Uterus (tissue), 4 donors: Measurements from ENCODE around the gene TLE2. TPM values are rescaled to one million over a fixed set of nuclear protein-coding genes. Genes with fewer than 3 reads are reported as not detected.

Experiments
- DNase-seq, 2 donors: peaks; one replicate each; pipeline ENCODE4 v3.0.0-alpha.2; 2019 to 2020
- H3K27ac ChIP-seq, 2 donors: fragments of 200-600 bp; sonication (generic); 1 replicate in 1 of 2; 2 replicates in 1 of 2; pipeline ENCODE4 v1.5.1; 2016 to 2018
- H3K27me3 ChIP-seq, 2 donors: fragments of 200-600 bp; sonication (generic); one replicate each; pipeline ENCODE4 v1.5.1; 2018 to 2019; ENCODE audit warnings: control low read depth in 1 of 2
- H3K36me3 ChIP-seq, 2 donors: fragments of 200-600 bp; sonication (generic); one replicate each; pipeline ENCODE4 v1.5.1; 2019; ENCODE audit warnings: control low read depth in 1 of 2
- H3K4me1 ChIP-seq, 2 donors: fragments of 200-600 bp; sonication (generic); one replicate each; pipeline ENCODE4 v1.5.1; 2018 to 2019; ENCODE audit warnings: control low read depth in 1 of 2
- H3K4me3 ChIP-seq, 2 donors: fragments of 200-600 bp; sonication (generic); 1 replicate in 1 of 2; 2 replicates in 1 of 2; pipeline ENCODE4 v1.5.1; 2018 to 2019; ENCODE audit warnings: mild to moderate bottlenecking in 1 of 2
- H3K9me3 ChIP-seq, 2 donors: fragments of 200-600 bp; sonication (generic); one replicate each; pipeline ENCODE4 v1.5.1; 2019; ENCODE audit warnings: control low read depth in 1 of 2
- POLR2A ChIP-seq, 2 donors: fragments of 450-650 bp; IDR thresholded peaks; one replicate each; pipeline ENCODE4 v1.6.1; 2016; ENCODE audit warnings: antibody characterized with exemption in 2 of 2, mild to moderate bottlenecking in 1 of 2, moderate library complexity in 1 of 2
- intact Hi-C: fragments of 100-400 bp; cut with DNase I; formaldehyde crosslinking; loops from one replicate; pipeline ENCODE4 v1.15.1; 2023; ENCODE audit warnings: low total_unique reads
- total RNA-seq, 4 donors: library from RNA; depleted of rRNA in 3 of 4; stranded (reverse); fragments of >200 nt in 3 of 4; gene quantifications; one replicate each; pipeline versions ENCODE4 v1.1.0 to v1.2.4, GENCODE V29; 2014 to 2023
- TF ChIP-seq, protein P1 (sequence below), 4 experiments: fragments of 200-600 bp in 2 of 4; fragments of 450-650 bp in 2 of 4; sonication (generic) in 2 of 4; IDR thresholded peaks; one replicate each; pipeline ENCODE4 v1.5.1; 2016 to 2019; ENCODE audit warnings: antibody characterized with exemption in 4 of 4, mild to moderate bottlenecking in 2 of 4, moderate library complexity in 1 of 4
- donor health status: DM: yes; HTN: yes; CAD: no.

TLE2 gene
- total RNA-seq, 4 donors from 2014 or later: 24.9 to 102 (median 62.3) TPM

DNA sequence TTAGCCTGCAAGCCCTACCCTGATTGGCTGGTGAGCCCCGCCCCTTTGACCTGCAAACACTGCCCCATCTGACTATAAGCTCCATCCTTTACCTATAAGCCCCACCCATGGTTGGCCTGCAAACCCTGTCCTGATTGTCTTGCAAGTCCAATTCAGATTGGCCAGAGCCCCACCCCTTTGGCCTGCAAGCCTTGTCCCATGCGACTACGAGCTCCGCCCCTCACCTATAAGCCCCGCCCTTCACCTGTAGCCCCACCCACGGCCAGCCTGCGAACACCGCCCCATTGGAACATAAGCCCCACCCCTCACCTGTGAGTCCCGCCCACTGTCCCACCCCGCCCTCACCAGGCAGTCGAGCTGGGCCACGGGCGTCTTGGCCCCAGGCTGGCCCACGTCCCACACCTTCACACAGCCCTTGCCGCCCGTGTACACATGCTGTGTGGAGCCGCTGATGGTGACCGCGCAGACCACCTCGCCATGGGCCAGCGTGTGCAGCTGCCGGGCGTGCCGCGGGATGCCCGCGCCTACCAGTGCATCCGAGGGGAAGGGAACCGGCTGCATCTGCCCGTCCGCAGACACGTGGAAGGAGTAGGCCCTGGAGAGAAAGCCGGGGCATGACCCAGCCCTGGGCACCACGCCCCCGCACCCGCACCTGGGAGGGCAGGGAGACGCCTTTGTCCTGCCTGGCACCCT lies 22.9 kb downstream of the TLE2 start:
- intact Hi-C loops: no loop called here
- Histone ChIP-seq H3K4me1 (no peaks in the 10 kb centered on the region), H3K4me3 (no peak overlapping the region), H3K36me3 (no peaks in the 10 kb centered on the region), H3K27me3 (no peaks in the 10 kb centered on the region), H3K9me3 (no peaks in the 10 kb centered on the region), H3K27ac (no peak overlapping the region)
- TF ChIP-seq POLR2A (IDR thresholded peaks at IDR 0.05): no peak
- TF ChIP-seq, protein P1, sequence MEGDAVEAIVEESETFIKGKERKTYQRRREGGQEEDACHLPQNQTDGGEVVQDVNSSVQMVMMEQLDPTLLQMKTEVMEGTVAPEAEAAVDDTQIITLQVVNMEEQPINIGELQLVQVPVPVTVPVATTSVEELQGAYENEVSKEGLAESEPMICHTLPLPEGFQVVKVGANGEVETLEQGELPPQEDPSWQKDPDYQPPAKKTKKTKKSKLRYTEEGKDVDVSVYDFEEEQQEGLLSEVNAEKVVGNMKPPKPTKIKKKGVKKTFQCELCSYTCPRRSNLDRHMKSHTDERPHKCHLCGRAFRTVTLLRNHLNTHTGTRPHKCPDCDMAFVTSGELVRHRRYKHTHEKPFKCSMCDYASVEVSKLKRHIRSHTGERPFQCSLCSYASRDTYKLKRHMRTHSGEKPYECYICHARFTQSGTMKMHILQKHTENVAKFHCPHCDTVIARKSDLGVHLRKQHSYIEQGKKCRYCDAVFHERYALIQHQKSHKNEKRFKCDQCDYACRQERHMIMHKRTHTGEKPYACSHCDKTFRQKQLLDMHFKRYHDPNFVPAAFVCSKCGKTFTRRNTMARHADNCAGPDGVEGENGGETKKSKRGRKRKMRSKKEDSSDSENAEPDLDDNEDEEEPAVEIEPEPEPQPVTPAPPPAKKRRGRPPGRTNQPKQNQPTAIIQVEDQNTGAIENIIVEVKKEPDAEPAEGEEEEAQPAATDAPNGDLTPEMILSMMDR (IDR thresholded peaks at IDR 0.05): no peak
- DNase-seq: no peak

DNA sequence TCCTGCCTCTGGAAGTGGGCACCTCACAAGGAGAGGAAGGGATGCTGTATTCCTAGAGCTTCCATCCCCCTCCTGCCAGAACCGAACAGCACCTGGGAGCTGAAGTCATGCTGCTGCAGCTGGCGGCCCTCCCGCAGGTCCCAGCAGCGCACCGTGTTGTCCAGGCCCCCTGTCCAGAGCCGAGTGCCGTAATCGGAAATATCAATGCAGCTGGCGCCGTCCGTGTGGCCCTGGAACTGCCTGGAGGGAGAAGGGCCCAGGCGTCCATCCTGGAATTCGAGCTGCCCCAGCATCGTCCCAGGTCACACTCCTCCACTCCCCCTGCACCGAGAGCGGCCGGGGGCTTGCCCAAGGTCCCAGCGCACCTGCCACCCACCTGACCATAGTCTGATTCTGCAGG lies 23.7 kb downstream of the TLE2 start:
- Histone ChIP-seq H3K27ac (no peak overlapping the region), H3K9me3 (no peaks in the 10 kb centered on the region), H3K4me1 (no peaks in the 10 kb centered on the region), H3K36me3 (no peaks in the 10 kb centered on the region), H3K27me3 (no peaks in the 10 kb centered on the region), H3K4me3 (no peak overlapping the region)
- no peak for DNase-seq
- intact Hi-C loops: no loop called here
- TF ChIP-seq, protein P1 (IDR thresholded peaks at IDR 0.05): no peak
- TF ChIP-seq POLR2A (IDR thresholded peaks at IDR 0.05): no peak

DNA sequence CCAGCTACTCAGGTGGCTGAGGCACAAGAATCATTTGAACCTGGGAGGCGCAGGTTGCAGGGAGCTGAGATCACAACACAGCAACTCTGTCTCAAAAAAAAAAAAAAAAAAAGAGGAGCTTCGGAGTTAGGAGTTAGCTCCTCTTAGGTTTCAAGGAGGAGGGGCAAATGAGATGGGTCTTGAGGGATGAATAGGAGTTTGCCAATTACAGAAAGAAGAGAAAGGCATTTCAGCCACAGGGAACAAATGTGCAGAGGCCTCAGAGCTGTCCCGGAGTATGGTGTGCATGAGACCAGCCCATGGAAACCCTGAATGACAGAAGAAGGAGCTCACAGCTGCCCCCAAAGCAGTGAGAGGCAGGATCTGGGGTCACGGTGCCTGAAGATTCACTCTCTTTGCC lies 24.6 kb downstream of the TLE2 start:
- no peak overlapping the region for H3K4me3 ChIP-seq
- no peaks in the 10 kb centered on the region for H3K36me3 ChIP-seq
- no peak for DNase-seq
- H3K27ac ChIP-seq: no peak overlapping the region
- no peaks in the 10 kb centered on the region for H3K9me3 ChIP-seq
- intact Hi-C loops: no loop called here
- TF ChIP-seq, protein P1 (IDR thresholded peaks at IDR 0.05): no peak
- TF ChIP-seq POLR2A (IDR thresholded peaks at IDR 0.05): no peak
- H3K27me3 ChIP-seq: no peaks in the 10 kb centered on the region
- H3K4me1 ChIP-seq: no peaks in the 10 kb centered on the region

DNA sequence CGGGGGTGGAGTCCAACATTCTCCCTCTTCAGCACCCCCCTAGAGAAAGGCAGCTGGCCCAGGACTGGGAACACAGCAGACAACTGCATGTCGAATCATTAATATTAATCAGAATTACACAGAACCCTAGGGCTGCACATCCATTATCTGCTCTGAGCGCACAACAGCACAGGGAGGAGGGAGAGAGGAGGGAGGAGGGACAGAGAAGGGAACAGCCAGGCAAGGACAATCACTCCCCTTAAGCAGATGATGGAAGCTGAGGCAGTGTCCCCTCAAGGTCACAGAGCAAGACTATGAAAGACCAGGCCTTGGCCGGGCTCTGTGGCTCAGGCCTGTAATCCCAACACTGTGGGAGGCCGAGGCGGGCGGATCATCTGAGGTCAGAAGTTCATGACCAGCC lies 26.0 kb downstream of the TLE2 start:
- intact Hi-C loops: no loop called here
- Histone ChIP-seq H3K36me3 (no peaks in the 10 kb centered on the region), H3K4me3 (no peak overlapping the region), H3K27me3 (no peaks in the 10 kb centered on the region), H3K4me1 (no peaks in the 10 kb centered on the region), H3K27ac (no peak overlapping the region), H3K9me3 (no peaks in the 10 kb centered on the region)
- DNase-seq: no peak
- TF ChIP-seq, protein P1 (IDR thresholded peaks at IDR 0.05): no peak
- TF ChIP-seq POLR2A (IDR thresholded peaks at IDR 0.05): no peak

DNA sequence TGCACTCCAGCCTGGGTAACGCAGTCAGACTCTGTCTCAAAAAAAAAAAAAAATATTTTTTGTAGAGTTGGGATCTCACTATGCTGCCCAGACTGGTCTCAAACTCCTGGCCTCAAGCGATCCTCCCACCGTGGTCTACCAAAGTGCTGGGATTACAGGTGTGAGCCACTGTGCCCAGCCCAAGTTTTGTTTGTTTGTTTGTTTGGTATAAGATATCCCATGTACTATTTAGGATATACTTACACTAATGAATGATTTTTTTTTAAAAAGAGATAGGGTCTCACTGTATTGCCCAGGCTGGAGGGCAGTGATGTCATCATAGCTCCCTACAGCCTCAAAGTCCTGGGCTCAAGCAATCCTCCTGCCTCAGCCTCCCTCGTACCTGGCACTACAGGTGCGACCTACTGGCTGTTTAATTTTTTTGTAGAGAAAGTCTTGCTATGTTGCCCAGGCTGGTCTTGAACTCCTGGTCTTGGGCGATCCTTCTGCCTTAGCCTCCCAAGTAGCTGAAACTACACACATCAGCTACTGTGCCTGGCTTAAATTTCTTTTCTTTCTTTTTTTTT lies 27.8 kb downstream of the TLE2 start:
- intact Hi-C loops: no loop called here
- DNase-seq: no peak
- Histone ChIP-seq H3K27me3 (no peaks in the 10 kb centered on the region), H3K36me3 (no peaks in the 10 kb centered on the region), H3K4me1 (no peaks in the 10 kb centered on the region), H3K4me3 (no peak overlapping the region), H3K9me3 (no peaks in the 10 kb centered on the region), H3K27ac (no peak overlapping the region)
- TF ChIP-seq POLR2A (IDR thresholded peaks at IDR 0.05): no peak
- TF ChIP-seq, protein P1 (IDR thresholded peaks at IDR 0.05): no peak
